ENCODE results near the gene MORN1. TPM values are rescaled to one million over a fixed set of nuclear protein-coding genes. Genes with fewer than 3 reads are reported as not detected.

The MORN1 gene
- total and polyA plus RNA-seq, 2 of the 4 experiments (the other 2 are of a cell fraction): 3.0 to 4.2 TPM

GRCh38 chr1:2412773-2413494, 21.6 kb upstream of the MORN1 start:
- DNase-seq (peak; percentile 31), ATAC-seq (ENCODE audit: low read depth) (peak; percentile 59)
- H3K4me3 ChIP-seq (ENCODE audit: insufficient read depth, low read depth, low read length): peak overlapping the region; percentile 91
- H3K79me1 ChIP-seq (ENCODE audit: low read depth in 1 of 2, low read length in 2 of 2): peaks cover 11 to 31% of the 10 kb centered on the region in 2 experiments
- H2AK5ac ChIP-seq (ENCODE audit: low read depth, low read length): peak overlapping the region; percentile 87
- peak overlapping the region; percentile 89 for H3K14ac ChIP-seq (replicated peaks; ENCODE audit: low read depth, low read length)
- WGBS, 2 experiments (ENCODE audit: extremely low coverage in 2 of 2, insufficient read length in 1 of 2): 6% methylated on average over 32 of the region's 66 CpGs; no CpG with 5 or more reads in 1 of the 2 experiments
- H3K36me3 ChIP-seq (ENCODE audit: control insufficient read depth, insufficient read depth, low read length): peaks cover 8% of the 10 kb centered on the region; the same call in 1 of the 2 replicates
- no peaks in the 10 kb centered on the region for H3K9me1 ChIP-seq (ENCODE audit: insufficient read depth, low read length)
- peak overlapping the region; percentile 91; the same call in 1 of the 2 replicates for H3K23ac ChIP-seq (ENCODE audit: low read depth, low read length)
- H2BK20ac ChIP-seq (ENCODE audit: low read depth, low read length): no peak overlapping the region
- peak overlapping the region; percentile 72 to 88; a peak in 3 of 4 replicates for H4K8ac ChIP-seq (ENCODE audit: low read depth in 2 of 2, low read length in 2 of 2)
- no peaks in the 10 kb centered on the region; the same call in 1 of the 2 replicates for H3K27me3 ChIP-seq (ENCODE audit: control insufficient read depth, insufficient read depth, low read length)
- in situ Hi-C loops (cut with MboI; ENCODE audit: low sequenced_read_pairs) (loop anchor here (5.0 to 25.0 kb wide), 3 partner anchors 129 to 1009 kb away; no protein-coding TSS in a partner anchor), dilution Hi-C loops (cut with HindIII; ENCODE audit: low sequenced_read_pairs, unreplicated experiment) (no loop called here), intact Hi-C loops (cut with micrococcal nuclease) (loop anchor here (5.0 to 10.0 kb wide), 3 partner anchors 114 to 902 kb away; partner anchors contain the start of gene PANK4)
- H2AK9ac ChIP-seq (replicated peaks; ENCODE audit: low read depth, low read length, poor library complexity): peak overlapping the region; percentile 99
- no peak overlapping the region for H3K18ac ChIP-seq (ENCODE audit: low read depth, low read length)
- H4K5ac ChIP-seq (ENCODE audit: low read depth, low read length): peak overlapping the region; percentile 51; the same call in 1 of the 2 replicates
- peak overlapping the region; percentile 84 for H3K27ac ChIP-seq (ENCODE audit: insufficient read depth, low read length)
- H2BK120ac ChIP-seq (ENCODE audit: low read depth, low read length): peak overlapping the region; percentile 72; the same call in 1 of the 2 replicates
- POLR2A ChIA-PET (ENCODE audit: unreplicated experiment): no interaction called here
- BruUV-seq (replicated peaks): no TSS peak
- no peaks in the 10 kb centered on the region for H4K20me1 ChIP-seq (ENCODE audit: insufficient read depth, low read length)
- peak overlapping the region; percentile 77 for H3K9ac ChIP-seq (ENCODE audit: low read depth, low read length)
- H4K91ac ChIP-seq (ENCODE audit: insufficient read depth, low read depth, low read length): peak overlapping the region; percentile 96
- peak overlapping the region; percentile 92 for H2BK5ac ChIP-seq (ENCODE audit: low read depth, low read length, poor library complexity, severe bottlenecking)
- peak overlapping the region; percentile 100 for H2AFZ ChIP-seq (replicated peaks; ENCODE audit: low read length, poor library complexity)
- H3K4me2 ChIP-seq (ENCODE audit: low read depth, low read length): peak overlapping the region; percentile 73
- CTCF ChIA-PET: interaction anchor here (0.7 kb wide), 1 partner anchor 47 kb away, joined by 3 read pairs; no protein-coding TSS in a partner anchor
- peak overlapping the region; percentile 49 for H3K56ac ChIP-seq (ENCODE audit: extremely low read depth, insufficient read depth, low read length)
- no peaks in the 10 kb centered on the region for H3K9me3 ChIP-seq (ENCODE audit: control insufficient read depth, insufficient read depth, low read length)
- peak overlapping the region; percentile 97 for H3K4ac ChIP-seq (ENCODE audit: low read depth, low read length)
- H3K4me1 ChIP-seq (ENCODE audit: control insufficient read depth, insufficient read depth, low read length): peaks cover 12% of the 10 kb centered on the region
- H2BK15ac ChIP-seq (ENCODE audit: low read depth, low read length): no peak overlapping the region; the same call in 2 of the 3 replicates
- TF ChIP-seq MAFK (IDR thresholded peaks at IDR 0.05; ENCODE audit: low read depth, low read length): no peak
- no peak for TF ChIP-seq RAD21 (IDR thresholded peaks at IDR 0.05; ENCODE audit: low read length)
- no peak for TF ChIP-seq SMC3 (IDR thresholded peaks at IDR 0.05; ENCODE audit: low read depth, low read length)
- TF ChIP-seq RCOR1 (IDR thresholded peaks at IDR 0.05; ENCODE audit: insufficient replicate concordance, low read length): no peak
- no peak for TF ChIP-seq CHD1 (IDR thresholded peaks at IDR 0.05; ENCODE audit: low read depth, low read length)
- TF ChIP-seq USF2 (IDR thresholded peaks at IDR 0.05; ENCODE audit: low read depth, low read length): no peak
- TF ChIP-seq POLR2A (IDR thresholded peaks at IDR 0.05; ENCODE audit: low read depth, low read length): no peak; the same call in 1 of the 2 replicates
- TF ChIP-seq MXI1 (IDR thresholded peaks at IDR 0.05; ENCODE audit: borderline replicate concordance, low read depth, low read length): no peak
- no peak; the same call in 1 of the 2 replicates for TF ChIP-seq MAZ (IDR thresholded peaks at IDR 0.05; ENCODE audit: borderline replicate concordance, low read depth, low read length)
- no peak for TF ChIP-seq ELK1 (IDR thresholded peaks at IDR 0.05; ENCODE audit: borderline replicate concordance, low read depth, low read length)
- TF ChIP-seq BHLHE40 (IDR thresholded peaks at IDR 0.05; ENCODE audit: low read depth, low read length): no peak
- no peak for TF ChIP-seq NFE2L2 (IDR thresholded peaks at IDR 0.05; ENCODE audit: low read depth, low read length)
- no peak for TF ChIP-seq CTCF (conservative IDR thresholded peaks at IDR 0.05; ENCODE audit: low read depth, low read length)

Measured in IMR-90 (cell line).